T-helper 17 cell (primary cell): Measurements from ENCODE around the gene FRMPD4. TPM values are rescaled to one million over a fixed set of nuclear protein-coding genes. Genes with fewer than 3 reads are reported as not detected.

Source experiments
- ATAC-seq: fragments of 150-1000 bp; cut with Tn5 transposase; 2 replicates; pipeline ENCODE4 v1.10.0; 2021; ENCODE audit warnings: mild to moderate bottlenecking, moderate library complexity
- DNase-seq, 3 donors: peaks; one replicate each; pipeline versions ENCODE4 v3.0.0 to v3.0.0-alpha.2; 2020 to 2021
- H3K9me3 ChIP-seq: one replicate; pipeline ENCODE4 v1.7.0; 2013; ENCODE audit warnings: low read length, mild to moderate bottlenecking; ENCODE audit not compliant: control insufficient read depth, poor library complexity, severe bottlenecking
- H3K27ac Mint-ChIP-seq: one replicate; pipeline ENCODE4 v1.8.0; 2022; ENCODE audit warnings: mild to moderate bottlenecking, moderate library complexity, mixed read lengths
- H3K27me3 Mint-ChIP-seq: one replicate; pipeline ENCODE4 v1.8.0; 2022; ENCODE audit warnings: mixed read lengths
- H3K36me3 Mint-ChIP-seq: one replicate; pipeline ENCODE4 v1.8.0; 2022; ENCODE audit warnings: low read depth, mixed read lengths
- H3K4me1 Mint-ChIP-seq: one replicate; pipeline ENCODE4 v1.8.0; 2022; ENCODE audit warnings: mild to moderate bottlenecking, mixed read lengths
- H3K4me3 Mint-ChIP-seq: one replicate; pipeline ENCODE4 v1.8.0; 2022; ENCODE audit warnings: mild to moderate bottlenecking, moderate library complexity, mixed read lengths
- total RNA-seq, 4 donors: library from RNA in 2 of 4; stranded (reverse) in 2 of 4; gene quantifications; one replicate each; pipeline ENCODE4 v1.2.3 and lab custom pipeline; 2022 to 2026

FRMPD4 gene
- total RNA-seq, 2 donors from 2014 or later, result not detected

- H3K27ac Mint-ChIP-seq, result no peak overlapping the region
- no peaks in the 10 kb centered on the region for H3K9me3 ChIP-seq
- DNase-seq (no peak), ATAC-seq (no peak)
- no peaks in the 10 kb centered on the region for H3K36me3 Mint-ChIP-seq
- H3K27me3 Mint-ChIP-seq, result no peaks in the 10 kb centered on the region
- H3K4me1 Mint-ChIP-seq, result no peaks in the 10 kb centered on the region
- H3K4me3 Mint-ChIP-seq, result no peak overlapping the region
These were observed 91.7 kb downstream of the FRMPD4 start for GRCh38 chrX:12229986-12230385.

- no peak overlapping the region for H3K27ac Mint-ChIP-seq
- no peaks in the 10 kb centered on the region for H3K27me3 Mint-ChIP-seq
- no peak for ATAC-seq
- H3K4me1 Mint-ChIP-seq, result no peaks in the 10 kb centered on the region
- H3K9me3 ChIP-seq, result no peaks in the 10 kb centered on the region
- no peaks in the 10 kb centered on the region for H3K36me3 Mint-ChIP-seq
- DNase-seq, result no peak
- H3K4me3 Mint-ChIP-seq, result no peak overlapping the region
These were observed 96.5 kb downstream of the FRMPD4 start for GRCh38 chrX:12234534-12235329.

- H3K27ac Mint-ChIP-seq, result no peak overlapping the region
- no peak for DNase-seq
- H3K27me3 Mint-ChIP-seq, result no peaks in the 10 kb centered on the region
These were observed 97.9 kb downstream of the FRMPD4 start for GRCh38 chrX:12236156-12236555.

GRCh38 chrX:12237131-12237530 lies 98.9 kb downstream of the FRMPD4 start:
- H3K36me3 Mint-ChIP-seq, result no peaks in the 10 kb centered on the region
- ATAC-seq, result no peak
- no peaks in the 10 kb centered on the region for H3K9me3 ChIP-seq
- H3K27ac Mint-ChIP-seq, result no peak overlapping the region
- no peaks in the 10 kb centered on the region for H3K4me1 Mint-ChIP-seq
- DNase-seq, result no peak
- H3K4me3 Mint-ChIP-seq, result no peak overlapping the region
- H3K27me3 Mint-ChIP-seq, result no peaks in the 10 kb centered on the region

More at GRCh38 chrX:12236156-12236555, 97.9 kb downstream of the FRMPD4 start:
- no peaks in the 10 kb centered on the region for H3K9me3 ChIP-seq
- Mint-ChIP-seq H3K36me3 (no peaks in the 10 kb centered on the region), H3K4me1 (no peaks in the 10 kb centered on the region), H3K4me3 (no peak overlapping the region)
- no peak for ATAC-seq

GRCh38 chrX:12237771-12238170 lies 99.5 kb downstream of the FRMPD4 start:
- no peaks in the 10 kb centered on the region for H3K9me3 ChIP-seq
- Mint-ChIP-seq H3K27ac (no peak overlapping the region), H3K36me3 (no peaks in the 10 kb centered on the region), H3K4me3 (no peak overlapping the region), H3K4me1 (no peaks in the 10 kb centered on the region), H3K27me3 (no peaks in the 10 kb centered on the region)
- DNase-seq (no peak), ATAC-seq (no peak)

GRCh38 chrX:12239356-12240082 lies 101.2 kb downstream of the FRMPD4 start:
- Mint-ChIP-seq H3K4me1 (no peaks in the 10 kb centered on the region), H3K4me3 (no peak overlapping the region), H3K27me3 (no peaks in the 10 kb centered on the region), H3K36me3 (no peaks in the 10 kb centered on the region), H3K27ac (no peak overlapping the region)
- DNase-seq (no peak), ATAC-seq (no peak)
- H3K9me3 ChIP-seq, result no peaks in the 10 kb centered on the region

- H3K4me1 Mint-ChIP-seq, result no peaks in the 10 kb centered on the region
- no peak for ATAC-seq
- no peaks in the 10 kb centered on the region for H3K9me3 ChIP-seq
- no peak overlapping the region for H3K4me3 Mint-ChIP-seq
- no peaks in the 10 kb centered on the region for H3K27me3 Mint-ChIP-seq
- no peaks in the 10 kb centered on the region for H3K36me3 Mint-ChIP-seq
- no peak for DNase-seq
- H3K27ac Mint-ChIP-seq, result no peak overlapping the region
These were observed 102.2 kb downstream of the FRMPD4 start for GRCh38 chrX:12240491-12240890.

GRCh38 chrX:12241026-12241425 lies 102.8 kb downstream of the FRMPD4 start:
- ATAC-seq (no peak), DNase-seq (no peak)
- Mint-ChIP-seq H3K36me3 (no peaks in the 10 kb centered on the region), H3K4me1 (no peaks in the 10 kb centered on the region), H3K4me3 (no peak overlapping the region), H3K27me3 (no peaks in the 10 kb centered on the region), H3K27ac (no peak overlapping the region)
- H3K9me3 ChIP-seq, result no peaks in the 10 kb centered on the region

- ATAC-seq, result no peak
- no peak for DNase-seq
- Mint-ChIP-seq H3K27me3 (no peaks in the 10 kb centered on the region), H3K36me3 (no peaks in the 10 kb centered on the region), H3K27ac (no peak overlapping the region), H3K4me1 (no peaks in the 10 kb centered on the region), H3K4me3 (no peak overlapping the region)
- H3K9me3 ChIP-seq, result no peaks in the 10 kb centered on the region
These were observed 107.7 kb downstream of the FRMPD4 start for GRCh38 chrX:12245650-12246645.

- Mint-ChIP-seq H3K27ac (no peak overlapping the region), H3K4me3 (no peak overlapping the region), H3K4me1 (no peaks in the 10 kb centered on the region), H3K27me3 (no peaks in the 10 kb centered on the region), H3K36me3 (no peaks in the 10 kb centered on the region)
- no peaks in the 10 kb centered on the region for H3K9me3 ChIP-seq
- ATAC-seq (no peak), DNase-seq (no peak)
These were observed 111.7 kb downstream of the FRMPD4 start for GRCh38 chrX:12249997-12250396.

- DNase-seq (no peak), ATAC-seq (no peak)
- H3K4me1 Mint-ChIP-seq, result no peaks in the 10 kb centered on the region
- no peak overlapping the region for H3K4me3 Mint-ChIP-seq
- no peak overlapping the region for H3K27ac Mint-ChIP-seq
- peaks cover 7% of the 10 kb centered on the region for H3K27me3 Mint-ChIP-seq
- H3K36me3 Mint-ChIP-seq, result no peaks in the 10 kb centered on the region
- no peaks in the 10 kb centered on the region for H3K9me3 ChIP-seq
These were observed 124.9 kb downstream of the FRMPD4 start for GRCh38 chrX:12263211-12263610.

GRCh38 chrX:12269484-12269883 lies 131.2 kb downstream of the FRMPD4 start:
- Mint-ChIP-seq H3K4me1 (no peaks in the 10 kb centered on the region), H3K36me3 (no peaks in the 10 kb centered on the region), H3K27me3 (no peaks in the 10 kb centered on the region), H3K4me3 (no peak overlapping the region), H3K27ac (no peak overlapping the region)
- no peaks in the 10 kb centered on the region for H3K9me3 ChIP-seq
- no peak for DNase-seq
- no peak for ATAC-seq

GRCh38 chrX:12278151-12278550 lies 139.9 kb downstream of the FRMPD4 start:
- Mint-ChIP-seq H3K4me1 (no peaks in the 10 kb centered on the region), H3K36me3 (no peaks in the 10 kb centered on the region), H3K27me3 (no peaks in the 10 kb centered on the region), H3K4me3 (no peak overlapping the region), H3K27ac (no peak overlapping the region)
- DNase-seq (no peak), ATAC-seq (no peak)
- no peaks in the 10 kb centered on the region for H3K9me3 ChIP-seq
